Measurements from ENCODE around the gene UGCG.
"Not testable (repeated sequence)": the region's sequence is repeated elsewhere in the genome, so short reads cannot be mapped to it uniquely, and the experiment has no call there.

The UGCG gene

DNA sequence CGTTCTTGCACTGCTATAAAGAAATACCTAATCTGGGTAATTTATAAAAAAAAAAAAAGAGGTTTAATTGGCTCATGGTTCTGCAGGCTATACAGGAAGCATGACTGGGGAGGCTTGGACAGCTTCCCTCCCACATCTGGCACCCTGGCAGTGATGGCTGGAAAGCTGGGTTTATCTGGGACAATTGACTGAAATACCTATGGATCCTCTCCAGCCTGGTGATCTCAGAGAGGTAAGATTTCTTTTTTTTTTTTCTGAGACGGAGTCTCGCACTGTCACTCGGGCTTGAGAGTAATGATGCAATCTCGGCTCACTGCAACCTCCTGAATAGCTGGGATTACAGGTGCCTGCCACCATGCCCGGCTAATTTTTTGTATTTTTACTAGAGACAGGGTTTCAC lies 22.7 kb upstream of the UGCG start:
- H3K27ac ChIP-seq (ENCODE audit: low read depth, low read length): no peak overlapping the region
- no peaks in the 10 kb centered on the region for H3K9me3 ChIP-seq (ENCODE audit: insufficient read depth, low read length)
- H2AFZ ChIP-seq (ENCODE audit: low read depth, low read length, severe bottlenecking): no peak overlapping the region

GRCh38 chr9:111874500-111874899 lies 22.1 kb upstream of the UGCG start:
- Histone ChIP-seq H3K27me3 (ENCODE audit: low read length) (no peaks in the 10 kb centered on the region), H3K27ac (ENCODE audit: low read depth, low read length) (no peak overlapping the region), H3K36me3 (ENCODE audit: low read length) (no peaks in the 10 kb centered on the region), H3K4me3 (ENCODE audit: insufficient read depth, low read length, poor library complexity, severe bottlenecking) (no peak overlapping the region), H3K9me2 (replicated peaks; ENCODE audit: insufficient read depth, low read length) (no peaks in the 10 kb centered on the region), H3F3A (ENCODE audit: insufficient read depth) (no peaks in the 10 kb centered on the region), H3K4me2 (ENCODE audit: low read depth, low read length, poor library complexity, severe bottlenecking) (no peak overlapping the region), H2AFZ (ENCODE audit: low read depth, low read length, severe bottlenecking) (no peak overlapping the region), H3K79me2 (ENCODE audit: insufficient read depth, low read length) (no peaks in the 10 kb centered on the region), H3K9ac (ENCODE audit: low read length) (no peak overlapping the region), H3K9me3 (ENCODE audit: insufficient read depth, low read length) (no peaks in the 10 kb centered on the region), H4K20me1 (ENCODE audit: low read depth, low read length) (no peaks in the 10 kb centered on the region)
- TF ChIP-seq CTCF (IDR thresholded peaks at IDR 0.05; ENCODE audit: insufficient read depth, low read length, poor library complexity, severe bottlenecking) (no peak), EZH2phosphoT487 (conservative IDR thresholded peaks at IDR 0.05; ENCODE audit: low read length) (no peak)

More for the DNA sequence above, 22.7 kb upstream of the UGCG start:
- H3K4me2 ChIP-seq (ENCODE audit: low read depth, low read length, poor library complexity, severe bottlenecking): no peak overlapping the region
- H3K79me2 ChIP-seq (ENCODE audit: insufficient read depth, low read length): no peaks in the 10 kb centered on the region
- no peaks in the 10 kb centered on the region for H3K36me3 ChIP-seq (ENCODE audit: low read length)
- TF ChIP-seq CTCF (IDR thresholded peaks at IDR 0.05; ENCODE audit: insufficient read depth, low read length, poor library complexity, severe bottlenecking): no peak
- TF ChIP-seq EZH2phosphoT487 (conservative IDR thresholded peaks at IDR 0.05; ENCODE audit: low read length): no peak
- no peaks in the 10 kb centered on the region for H3F3A ChIP-seq (ENCODE audit: insufficient read depth)
- H3K4me3 ChIP-seq (ENCODE audit: insufficient read depth, low read length, poor library complexity, severe bottlenecking): no peak overlapping the region
- no peak overlapping the region for H3K9ac ChIP-seq (ENCODE audit: low read length)
- no peaks in the 10 kb centered on the region for H4K20me1 ChIP-seq (ENCODE audit: low read depth, low read length)
- no peaks in the 10 kb centered on the region for H3K9me2 ChIP-seq (replicated peaks; ENCODE audit: insufficient read depth, low read length)
- no peaks in the 10 kb centered on the region for H3K27me3 ChIP-seq (ENCODE audit: low read length)

- not testable (repeated sequence) for H3K27me3 ChIP-seq (ENCODE audit: low read length); H3F3A ChIP-seq (ENCODE audit: insufficient read depth); H3K79me2 ChIP-seq (ENCODE audit: insufficient read depth, low read length); H3K36me3 ChIP-seq (ENCODE audit: low read length); H3K27ac ChIP-seq (ENCODE audit: low read depth, low read length); H3K9me3 ChIP-seq (ENCODE audit: insufficient read depth, low read length); H3K9ac ChIP-seq (ENCODE audit: low read length); H3K4me3 ChIP-seq (ENCODE audit: insufficient read depth, low read length, poor library complexity, severe bottlenecking); H3K4me2 ChIP-seq (ENCODE audit: low read depth, low read length, poor library complexity, severe bottlenecking); H3K9me2 ChIP-seq (replicated peaks; ENCODE audit: insufficient read depth, low read length); H4K20me1 ChIP-seq (ENCODE audit: low read depth, low read length); H2AFZ ChIP-seq (ENCODE audit: low read depth, low read length, severe bottlenecking)
These were observed 21.3 kb upstream of the UGCG start for GRCh38 chr9:111875291-111875690.

- H3K79me2 ChIP-seq (ENCODE audit: insufficient read depth, low read length); H3K27ac ChIP-seq (ENCODE audit: low read depth, low read length); H3F3A ChIP-seq (ENCODE audit: insufficient read depth); H2AFZ ChIP-seq (ENCODE audit: low read depth, low read length, severe bottlenecking); H3K4me2 ChIP-seq (ENCODE audit: low read depth, low read length, poor library complexity, severe bottlenecking); H3K27me3 ChIP-seq (ENCODE audit: low read length); H3K9ac ChIP-seq (ENCODE audit: low read length); H3K36me3 ChIP-seq (ENCODE audit: low read length); H3K4me3 ChIP-seq (ENCODE audit: insufficient read depth, low read length, poor library complexity, severe bottlenecking); H3K9me2 ChIP-seq (replicated peaks; ENCODE audit: insufficient read depth, low read length); H3K9me3 ChIP-seq (ENCODE audit: insufficient read depth, low read length); H4K20me1 ChIP-seq (ENCODE audit: low read depth, low read length): not testable (repeated sequence)
These were observed 20.9 kb upstream of the UGCG start for GRCh38 chr9:111875691-111876090.

All from SU-DHL-6 (cell line).